Dendritic cell treated with granulocyte-macrophage colony-stimulating factor and Interleukin-4, amounts not matched to agents 40 ng/mL and 50 ng/mL, for 4 days (primary cell): Measurements from ENCODE around the gene LSM14A.
A peak's percentile ranks its signal among the peaks of the same experiment; 100 is the strongest.
"Not testable (repeated sequence)": the region's sequence is repeated elsewhere in the genome, so short reads cannot be mapped to it uniquely, and the experiment has no call there.

Source experiments
- H3K27ac Mint-ChIP-seq: one replicate; pipeline ENCODE4 v1.8.0; 2022; ENCODE audit warnings: mild to moderate bottlenecking, mixed read lengths
- H3K27me3 Mint-ChIP-seq: one replicate; pipeline ENCODE4 v1.8.0; 2022; ENCODE audit warnings: mild to moderate bottlenecking, mixed read lengths
- H3K36me3 Mint-ChIP-seq: one replicate; pipeline ENCODE4 v1.8.0; 2022; ENCODE audit warnings: low read depth, mixed read lengths
- H3K4me1 Mint-ChIP-seq: one replicate; pipeline ENCODE4 v1.8.0; 2022; ENCODE audit warnings: low read depth, mixed read lengths
- H3K4me3 Mint-ChIP-seq: one replicate; pipeline ENCODE4 v1.8.0; 2022; ENCODE audit warnings: mild to moderate bottlenecking, moderate library complexity, mixed read lengths
- H3K9me3 Mint-ChIP-seq: one replicate; pipeline ENCODE4 v1.8.0; 2022; ENCODE audit warnings: mixed read lengths
- intact Hi-C: fragments of 100-400 bp; cut with micrococcal nuclease; formaldehyde crosslinking; loops from one replicate; pipeline ENCODE4 v1.15.0; 2022

The LSM14A gene

DNA sequence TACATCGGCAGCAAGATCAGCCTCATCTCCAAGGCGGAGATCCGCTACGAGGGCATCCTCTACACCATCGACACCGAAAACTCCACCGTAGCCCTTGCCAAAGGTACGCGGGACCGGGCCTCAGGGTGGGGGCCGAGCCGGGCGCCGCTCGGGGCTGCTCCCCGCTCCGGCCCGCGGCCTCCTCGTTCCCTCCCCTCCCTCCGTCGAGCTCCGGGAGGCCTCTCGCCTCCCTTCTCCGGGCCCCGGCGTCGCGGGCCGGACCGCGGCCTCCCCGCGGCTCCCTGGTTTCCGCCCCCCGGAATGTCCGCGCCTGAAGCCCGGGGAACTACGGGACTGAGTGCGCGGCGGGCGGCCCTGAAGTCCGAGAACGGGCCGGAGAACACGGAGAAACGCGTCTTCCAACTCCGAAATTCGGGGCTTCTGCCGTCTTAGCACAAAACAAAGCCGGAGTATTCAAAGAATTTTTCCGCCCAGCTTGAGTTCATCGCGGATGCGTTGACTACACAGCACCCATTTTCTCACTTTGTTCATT lies 423 bp downstream of the LSM14A start:
- Mint-ChIP-seq H3K36me3 (peaks cover 26% of the 10 kb centered on the region), H3K9me3 (no peaks in the 10 kb centered on the region), H3K27me3 (no peaks in the 10 kb centered on the region), H3K4me3 (peak overlapping the region; percentile 90), H3K27ac (peak overlapping the region; percentile 99), H3K4me1 (peaks cover 63% of the 10 kb centered on the region)
- intact Hi-C loops: loop anchor here (2.0 kb wide), 1 partner anchor 38 kb away; no protein-coding TSS in a partner anchor

DNA sequence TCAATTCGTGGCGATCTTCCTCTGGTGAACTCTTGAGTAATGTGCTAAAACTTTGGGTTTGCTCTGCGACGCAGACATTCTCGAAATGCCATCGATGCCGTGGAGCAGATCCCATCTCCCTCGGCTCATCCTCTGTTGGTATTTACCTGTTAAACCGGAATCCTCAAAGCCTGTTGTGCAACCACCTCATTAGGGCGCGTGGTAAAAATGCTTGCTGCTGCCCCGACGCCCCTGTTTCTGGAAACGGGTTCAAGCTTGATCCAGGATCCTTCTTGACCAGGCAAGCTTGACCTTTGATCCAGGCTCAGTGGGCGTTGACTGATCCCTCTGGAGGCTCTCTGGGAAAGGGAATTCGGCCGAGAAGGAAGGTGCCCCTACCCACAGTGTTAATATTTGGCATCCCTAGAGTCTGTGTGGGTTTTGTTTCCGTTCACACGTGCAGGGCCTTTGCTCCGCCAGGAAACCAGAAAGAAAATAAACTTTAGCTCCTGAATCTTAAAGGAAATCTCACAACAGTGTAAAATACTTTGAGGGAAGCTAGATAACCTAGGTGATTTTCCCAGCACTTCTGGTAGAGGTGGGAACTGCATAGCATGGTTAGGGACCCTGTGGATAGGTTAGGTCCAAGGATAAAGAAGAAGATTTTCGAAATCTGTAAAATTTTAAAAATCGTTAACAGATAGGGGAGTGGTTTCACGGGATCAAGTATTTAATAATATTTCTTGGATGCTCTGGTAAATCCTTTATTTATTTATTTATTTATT lies 1.1 kb downstream of the LSM14A start:
- peak overlapping the region; percentile 99 for H3K27ac Mint-ChIP-seq
- H3K27me3 Mint-ChIP-seq: no peaks in the 10 kb centered on the region
- peak overlapping the region; percentile 90 for H3K4me3 Mint-ChIP-seq
- H3K9me3 Mint-ChIP-seq: no peaks in the 10 kb centered on the region
- peaks cover 26% of the 10 kb centered on the region for H3K36me3 Mint-ChIP-seq
- intact Hi-C loops: loop anchor here (2.0 kb wide), 1 partner anchor 39 kb away; no protein-coding TSS in a partner anchor
- peaks cover 60% of the 10 kb centered on the region for H3K4me1 Mint-ChIP-seq

DNA sequence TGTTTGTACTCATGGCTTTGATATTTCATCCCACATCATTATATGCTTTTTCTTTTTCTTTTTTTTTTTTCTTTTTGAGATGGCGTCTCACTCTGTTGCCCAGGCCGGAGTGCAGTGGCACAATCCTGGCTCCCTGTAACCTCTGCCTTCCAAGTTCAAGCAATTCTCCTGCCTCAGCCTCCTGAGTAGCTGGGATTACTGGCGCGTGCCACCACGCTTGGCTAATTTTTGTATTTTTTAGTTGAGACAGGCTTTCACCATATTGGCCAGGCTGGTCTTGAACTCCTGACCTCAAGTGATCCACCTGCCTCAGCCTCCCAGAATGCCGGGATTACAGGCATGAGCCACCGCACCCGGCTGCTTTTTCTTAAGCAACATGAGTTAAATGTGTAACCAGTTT lies 2.9 kb downstream of the LSM14A start:
- peak overlapping the region; percentile 11 for H3K4me3 Mint-ChIP-seq
- intact Hi-C loops, H3K27ac Mint-ChIP-seq, H3K9me3 Mint-ChIP-seq, H3K27me3 Mint-ChIP-seq: not testable (repeated sequence)
- H3K4me1 Mint-ChIP-seq: peaks cover 64% of the 10 kb centered on the region
- H3K36me3 Mint-ChIP-seq: peaks cover 34% of the 10 kb centered on the region

DNA sequence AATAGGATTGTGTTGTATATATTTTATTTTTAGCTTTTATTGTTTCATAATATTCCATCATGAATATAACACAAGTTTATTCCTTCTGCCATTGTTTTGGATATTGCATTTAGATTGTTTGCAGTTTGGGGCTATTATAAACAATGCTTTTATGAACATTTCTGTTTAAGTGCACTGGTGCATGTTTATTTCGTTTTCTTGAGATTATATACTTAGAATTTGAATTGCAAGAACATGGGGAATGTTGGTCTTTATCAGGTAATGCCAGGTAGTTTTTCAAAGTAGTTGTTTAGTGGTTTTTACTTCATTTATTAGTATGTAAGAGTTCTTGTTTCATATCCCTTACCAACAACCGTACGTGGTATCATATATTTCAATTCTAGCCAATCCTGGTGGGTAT lies 4.3 kb downstream of the LSM14A start:
- no peaks in the 10 kb centered on the region for H3K9me3 Mint-ChIP-seq
- intact Hi-C loops: no loop called here
- H3K4me3 Mint-ChIP-seq: peak overlapping the region; percentile 2
- H3K27ac Mint-ChIP-seq: no peak overlapping the region
- H3K36me3 Mint-ChIP-seq: peaks cover 48% of the 10 kb centered on the region
- peaks cover 65% of the 10 kb centered on the region for H3K4me1 Mint-ChIP-seq
- no peaks in the 10 kb centered on the region for H3K27me3 Mint-ChIP-seq

DNA sequence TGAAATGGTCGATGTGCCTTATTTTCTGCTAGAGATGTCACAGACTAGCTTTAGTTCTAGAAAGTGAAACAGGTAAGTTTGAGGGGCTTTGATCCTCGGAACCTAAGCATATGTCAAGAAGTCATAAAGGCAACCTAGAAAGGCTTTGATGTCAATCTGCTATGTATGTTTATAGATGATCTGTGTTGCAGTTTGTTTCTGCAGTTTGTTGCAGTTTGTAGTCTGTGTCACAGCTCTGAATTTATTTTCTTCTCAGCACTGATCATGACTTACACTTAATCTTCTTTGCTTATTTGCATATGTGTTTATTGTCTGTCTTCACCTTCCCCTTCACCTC lies 5.9 kb downstream of the LSM14A start:
- intact Hi-C loops: no loop called here
- no peak overlapping the region for H3K4me3 Mint-ChIP-seq

DNA sequence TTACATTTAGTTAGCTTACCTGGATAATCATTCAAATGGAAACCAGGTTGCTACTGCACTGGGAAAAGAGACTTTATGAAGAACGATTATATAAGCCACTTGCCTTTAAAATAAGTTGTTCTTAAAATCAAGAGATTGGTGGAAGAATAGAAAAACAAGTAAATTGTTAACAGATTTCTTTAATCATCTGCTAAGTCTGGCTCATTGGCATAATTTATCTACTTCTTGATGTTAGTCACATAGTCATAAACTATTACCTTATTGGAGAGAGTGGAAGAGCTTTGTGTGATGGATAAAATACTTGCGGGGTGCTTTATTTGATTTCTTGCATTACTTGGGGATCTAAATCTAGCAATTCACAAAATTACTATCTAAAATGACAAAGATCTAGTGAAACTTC lies 6.8 kb downstream of the LSM14A start:
- Mint-ChIP-seq H3K9me3 (no peaks in the 10 kb centered on the region), H3K4me3 (no peak overlapping the region), H3K4me1 (peaks cover 75% of the 10 kb centered on the region), H3K27ac (peak overlapping the region; percentile 34), H3K36me3 (peaks cover 47% of the 10 kb centered on the region), H3K27me3 (no peaks in the 10 kb centered on the region)
- intact Hi-C loops: no loop called here

More for the DNA sequence above, 5.9 kb downstream of the LSM14A start:
- H3K27me3 Mint-ChIP-seq: no peaks in the 10 kb centered on the region
- peaks cover 52% of the 10 kb centered on the region for H3K36me3 Mint-ChIP-seq
- H3K9me3 Mint-ChIP-seq: no peaks in the 10 kb centered on the region
- H3K4me1 Mint-ChIP-seq: peaks cover 77% of the 10 kb centered on the region
- no peak overlapping the region for H3K27ac Mint-ChIP-seq

DNA sequence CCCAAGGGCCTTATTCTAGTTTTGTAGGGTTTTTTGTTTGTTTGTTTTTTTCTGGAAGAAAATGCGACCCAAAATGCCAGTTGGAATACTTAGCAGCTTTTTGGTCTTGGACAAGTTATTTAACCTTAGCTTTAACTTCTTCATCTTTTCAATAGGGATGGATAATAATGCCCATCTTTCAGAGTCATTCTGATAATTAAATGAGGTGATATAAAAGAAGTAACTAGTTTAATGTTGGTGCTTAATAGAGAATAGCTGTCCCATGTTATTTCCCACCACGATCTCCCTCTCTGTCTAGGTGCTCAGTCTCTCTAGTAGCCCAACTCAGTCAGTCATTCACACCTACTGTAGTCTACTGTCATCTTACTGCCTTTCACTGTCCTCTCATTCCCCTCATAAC lies 8.0 kb downstream of the LSM14A start:
- intact Hi-C loops: no loop called here
- Mint-ChIP-seq H3K9me3 (no peaks in the 10 kb centered on the region), H3K27ac (peak overlapping the region; percentile 50), H3K27me3 (no peaks in the 10 kb centered on the region), H3K4me3 (no peak overlapping the region), H3K4me1 (peaks cover 76% of the 10 kb centered on the region), H3K36me3 (peaks cover 48% of the 10 kb centered on the region)

DNA sequence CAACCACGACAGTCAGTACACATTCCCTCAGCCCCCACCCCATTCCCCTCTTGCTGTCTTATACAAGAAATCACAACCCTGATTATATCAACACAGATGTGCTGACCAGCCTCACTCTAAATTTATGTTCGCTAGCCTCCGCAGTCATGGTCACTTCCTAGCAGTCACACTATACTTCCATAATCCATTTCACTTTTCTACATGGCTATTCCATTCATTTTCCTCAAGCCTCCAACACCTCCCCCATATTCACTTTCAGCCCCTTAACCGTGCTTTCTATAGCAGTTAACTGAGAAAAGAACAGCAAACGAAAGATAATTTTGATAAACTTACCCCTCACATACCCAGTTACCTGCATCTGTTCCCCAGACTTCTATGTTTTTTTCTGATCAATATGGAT lies 8.4 kb downstream of the LSM14A start:
- H3K9me3 Mint-ChIP-seq: no peaks in the 10 kb centered on the region
- no peak overlapping the region for H3K4me3 Mint-ChIP-seq
- H3K4me1 Mint-ChIP-seq: peaks cover 75% of the 10 kb centered on the region
- peak overlapping the region; percentile 50 for H3K27ac Mint-ChIP-seq
- H3K27me3 Mint-ChIP-seq: no peaks in the 10 kb centered on the region
- H3K36me3 Mint-ChIP-seq: peaks cover 48% of the 10 kb centered on the region
- intact Hi-C loops: no loop called here

DNA sequence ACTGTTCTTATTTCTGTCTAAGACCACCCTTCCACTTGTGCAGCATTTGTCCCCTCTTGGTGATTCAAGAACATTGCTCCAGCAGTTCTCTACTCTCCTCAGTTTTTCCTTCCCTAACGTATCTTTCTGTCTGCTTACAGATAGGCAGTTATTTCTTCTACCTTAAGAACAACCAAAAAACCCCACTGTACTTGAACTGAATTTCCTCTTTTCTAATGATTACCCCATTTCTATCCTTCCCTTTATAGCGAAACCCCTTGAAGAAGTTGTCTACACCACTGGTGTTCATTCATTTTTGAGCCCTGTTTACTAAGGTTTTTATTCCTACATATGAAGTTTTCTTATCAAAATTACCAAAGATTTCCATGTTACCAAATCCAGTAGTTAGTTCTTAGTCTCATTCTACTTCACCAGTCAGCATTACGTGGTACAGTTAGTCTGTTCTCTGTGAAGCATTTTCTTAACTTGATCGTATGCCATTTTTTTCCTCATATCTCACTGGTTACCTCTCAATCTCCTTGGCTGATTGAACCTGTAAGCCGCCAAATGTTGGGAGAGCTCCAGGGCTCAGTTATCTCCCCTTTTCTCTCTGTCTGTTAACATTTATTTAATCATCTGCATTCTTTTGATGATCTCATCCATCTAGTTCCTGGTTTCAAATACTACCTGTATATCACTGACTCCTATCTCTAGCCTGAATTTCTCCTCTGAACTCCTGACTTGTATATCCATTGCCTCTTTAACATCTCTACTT lies 9.0 kb downstream of the LSM14A start:
- H3K27ac Mint-ChIP-seq: peak overlapping the region; percentile 50
- H3K4me1 Mint-ChIP-seq: peaks cover 75% of the 10 kb centered on the region
- intact Hi-C loops: no loop called here
- H3K27me3 Mint-ChIP-seq: no peaks in the 10 kb centered on the region
- H3K36me3 Mint-ChIP-seq: peaks cover 44% of the 10 kb centered on the region
- H3K9me3 Mint-ChIP-seq: no peaks in the 10 kb centered on the region
- H3K4me3 Mint-ChIP-seq: no peak overlapping the region

DNA sequence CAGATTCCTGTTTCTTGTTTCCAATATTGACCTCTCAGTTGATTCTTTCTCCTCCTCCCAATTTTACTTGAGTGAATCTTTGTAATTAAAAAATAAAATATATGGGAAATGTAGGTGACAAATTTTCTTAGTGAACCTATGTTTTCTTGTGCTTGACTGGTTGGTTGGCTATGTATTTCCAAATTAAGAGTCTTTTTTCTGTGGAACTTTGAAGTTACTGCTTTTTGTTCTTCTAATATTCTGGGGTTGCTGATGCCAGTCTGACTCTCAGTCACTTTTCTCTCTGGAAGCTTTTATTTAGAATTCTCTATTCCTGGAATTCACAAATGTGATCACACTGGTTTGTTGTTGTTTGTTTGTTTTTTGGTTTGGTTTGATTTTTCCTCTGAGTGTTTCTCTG lies 9.8 kb downstream of the LSM14A start:
- H3K4me1 Mint-ChIP-seq: peaks cover 76% of the 10 kb centered on the region
- H3K27me3 Mint-ChIP-seq: no peaks in the 10 kb centered on the region
- no peaks in the 10 kb centered on the region for H3K9me3 Mint-ChIP-seq
- intact Hi-C loops: no loop called here
- no peak overlapping the region for H3K4me3 Mint-ChIP-seq
- peaks cover 44% of the 10 kb centered on the region for H3K36me3 Mint-ChIP-seq
- H3K27ac Mint-ChIP-seq: no peak overlapping the region

DNA sequence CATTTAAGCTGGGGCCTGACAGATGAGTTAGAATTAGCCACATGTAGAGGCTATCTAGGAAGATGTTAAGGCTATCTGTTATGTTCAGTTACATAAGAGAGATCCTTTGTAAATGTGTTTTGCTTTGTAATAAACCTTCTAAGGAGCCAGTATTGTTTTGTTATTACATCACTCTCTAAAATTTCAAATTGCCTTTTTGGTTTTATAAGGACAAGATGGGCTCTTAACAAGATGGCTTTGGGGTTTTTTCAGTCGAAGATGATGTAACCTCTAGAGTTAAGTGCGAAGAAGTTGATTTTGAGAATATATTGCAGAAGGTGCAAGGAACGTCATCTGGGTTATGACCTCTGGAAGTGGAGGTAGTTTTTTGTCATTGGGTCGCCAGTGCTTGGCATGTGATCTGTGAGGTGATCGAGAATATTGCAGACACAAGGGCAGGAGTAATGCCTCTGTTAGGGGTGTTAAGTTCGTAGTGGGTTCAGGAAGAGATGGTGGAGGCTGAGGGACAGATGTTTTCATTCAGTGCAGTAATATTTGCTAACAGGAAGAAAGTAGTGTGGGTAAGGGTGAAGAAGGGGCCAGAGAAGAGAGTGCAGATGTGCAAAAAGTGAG lies 12.7 kb downstream of the LSM14A start:
- Mint-ChIP-seq H3K4me1 (peaks cover 72% of the 10 kb centered on the region), H3K27ac (peak overlapping the region; percentile 2), H3K36me3 (peaks cover 43% of the 10 kb centered on the region), H3K9me3 (no peaks in the 10 kb centered on the region), H3K4me3 (no peak overlapping the region), H3K27me3 (no peaks in the 10 kb centered on the region)
- intact Hi-C loops: no loop called here

DNA sequence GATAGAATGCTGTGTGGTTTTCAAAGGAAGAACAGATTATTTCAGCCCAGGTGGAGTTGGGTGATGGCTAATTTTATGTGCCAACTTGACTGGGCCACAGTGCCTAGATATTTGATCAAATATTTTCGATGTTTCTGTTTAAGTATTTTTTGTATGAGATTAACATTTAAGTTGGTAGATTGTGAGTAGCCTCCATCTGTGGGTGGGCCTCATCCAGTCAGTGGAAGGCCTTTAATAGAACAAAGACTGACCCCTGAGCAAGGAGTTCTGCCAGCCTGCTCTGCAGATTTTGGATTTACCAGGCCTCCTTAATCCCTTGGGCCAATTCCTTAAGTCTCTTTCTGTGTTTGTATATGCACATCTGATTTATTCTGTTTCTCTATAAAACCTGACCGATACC lies 13.9 kb downstream of the LSM14A start:
- intact Hi-C loops: no loop called here
- Mint-ChIP-seq H3K9me3 (no peaks in the 10 kb centered on the region), H3K4me1 (peaks cover 72% of the 10 kb centered on the region), H3K27me3 (no peaks in the 10 kb centered on the region), H3K36me3 (peaks cover 33% of the 10 kb centered on the region), H3K27ac (no peak overlapping the region), H3K4me3 (no peak overlapping the region)

DNA sequence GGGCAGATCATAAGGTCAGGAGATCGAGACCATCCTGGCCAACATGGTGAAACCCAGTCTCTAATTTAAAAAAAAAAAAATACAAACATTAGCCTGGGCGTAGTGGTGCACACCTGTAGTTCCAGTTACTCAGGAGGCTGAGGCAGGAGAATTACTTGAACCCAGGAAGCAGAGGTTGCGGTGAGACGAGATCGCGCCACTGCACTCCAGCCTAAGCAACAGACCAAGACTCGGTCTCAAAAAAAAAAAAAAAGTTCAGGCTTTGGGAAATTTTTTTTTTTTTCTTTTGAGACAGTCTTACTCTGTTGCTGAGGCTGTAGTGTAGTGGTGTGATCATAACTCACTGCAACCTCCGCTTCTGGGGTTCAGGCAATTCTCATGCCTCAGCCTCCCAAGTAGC lies 14.7 kb downstream of the LSM14A start:
- peaks cover 72% of the 10 kb centered on the region for H3K4me1 Mint-ChIP-seq
- intact Hi-C loops: no loop called here
- H3K4me3 Mint-ChIP-seq: no peak overlapping the region
- no peaks in the 10 kb centered on the region for H3K9me3 Mint-ChIP-seq
- no peaks in the 10 kb centered on the region for H3K27me3 Mint-ChIP-seq
- H3K27ac Mint-ChIP-seq: no peak overlapping the region
- H3K36me3 Mint-ChIP-seq: peaks cover 30% of the 10 kb centered on the region

DNA sequence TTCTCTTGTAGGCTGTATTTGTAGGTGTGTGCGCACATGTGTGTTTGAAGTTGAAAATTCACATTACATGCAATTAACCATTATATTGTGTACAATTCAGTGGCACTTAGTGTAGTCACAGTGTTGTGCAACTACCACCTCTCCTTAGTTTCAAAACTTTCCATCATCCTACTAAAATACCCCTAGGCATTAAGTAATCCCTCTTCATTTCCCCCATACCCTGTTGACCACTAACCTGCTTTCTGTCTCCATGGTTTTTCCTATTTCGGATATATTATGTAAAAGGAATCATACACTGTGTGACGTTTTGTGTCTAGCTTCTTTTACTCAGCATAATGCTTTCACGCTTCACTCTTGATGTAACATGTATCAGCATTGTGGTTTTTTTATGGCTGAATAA lies 16.1 kb downstream of the LSM14A start:
- peaks cover 58% of the 10 kb centered on the region for H3K4me1 Mint-ChIP-seq
- H3K9me3 Mint-ChIP-seq: no peaks in the 10 kb centered on the region
- H3K27me3 Mint-ChIP-seq: no peaks in the 10 kb centered on the region
- intact Hi-C loops: no loop called here
- H3K36me3 Mint-ChIP-seq: peaks cover 18% of the 10 kb centered on the region
- H3K27ac Mint-ChIP-seq: no peak overlapping the region
- H3K4me3 Mint-ChIP-seq: no peak overlapping the region
